H9 (cell line): ENCODE results near the gene VASH2. TPM values are rescaled to one million over a fixed set of nuclear protein-coding genes. Genes with fewer than 3 reads are reported as not detected.
"Not testable (repeated sequence)": the region's sequence is repeated elsewhere in the genome, so short reads cannot be mapped to it uniquely, and the experiment has no call there.

Source experiments
- DNase-seq: peaks from one replicate; pipeline ENCODE4 v3.0.0-alpha.2; 2017
- H2AFZ ChIP-seq: one replicate; pipeline ENCODE4 v1.6.1; 2013; ENCODE audit warnings: mild to moderate bottlenecking, low read length, control low read depth, moderate library complexity
- H2AK5ac ChIP-seq: 2 replicates; pipeline ENCODE4 v1.6.1; 2013; ENCODE audit warnings: low read length, control low read depth, mixed read lengths; ENCODE audit not compliant: insufficient read length
- H2BK120ac ChIP-seq: one replicate; pipeline ENCODE4 v1.6.1; 2013; ENCODE audit warnings: low read depth, mild to moderate bottlenecking, low read length, control low read depth, inconsistent platforms; ENCODE audit not compliant: poor library complexity, severe bottlenecking
- H2BK12ac ChIP-seq: 2 replicates; pipeline ENCODE4 v1.6.1; 2013; ENCODE audit warnings: low read length, control low read depth, mixed read lengths, low read depth; ENCODE audit not compliant: insufficient read length
- H2BK15ac ChIP-seq: 2 replicates; pipeline ENCODE4 v1.6.1; 2013; ENCODE audit warnings: low read depth, low read length, control low read depth
- H2BK20ac ChIP-seq: one replicate; pipeline ENCODE4 v1.6.1; 2013; ENCODE audit warnings: low read depth, mild to moderate bottlenecking, low read length, control low read depth, inconsistent platforms; ENCODE audit not compliant: poor library complexity, severe bottlenecking
- H2BK5ac ChIP-seq: 2 replicates; pipeline ENCODE4 v1.6.1; 2013; ENCODE audit warnings: low read length, control low read depth, mixed read lengths; ENCODE audit not compliant: insufficient read length
- H3K14ac ChIP-seq: 2 replicates; pipeline ENCODE4 v1.6.1; 2013; ENCODE audit warnings: low read length, control low read depth; ENCODE audit not compliant: insufficient read depth
- H3K18ac ChIP-seq: 2 replicates; pipeline ENCODE4 v1.6.1; 2013; ENCODE audit warnings: low read depth, mild to moderate bottlenecking, mixed read lengths, low read length, control low read depth; ENCODE audit not compliant: insufficient read length
- H3K23ac ChIP-seq: 2 replicates; pipeline ENCODE4 v1.6.1; 2013; ENCODE audit warnings: low read length, control low read depth, mixed read lengths, low read depth; ENCODE audit not compliant: insufficient read length
- H3K23me2 ChIP-seq: 2 replicates; pipeline ENCODE4 v1.6.1; 2013; ENCODE audit warnings: low read depth, mild to moderate bottlenecking, mixed read lengths, low read length, control low read depth; ENCODE audit not compliant: insufficient read length, poor library complexity, severe bottlenecking
- H3K27ac ChIP-seq: 2 replicates; pipeline ENCODE4 v1.5.1; 2013; ENCODE audit warnings: low read length, control low read depth, mixed read lengths, low read depth; ENCODE audit not compliant: insufficient read length
- H3K27me3 ChIP-seq: 2 replicates; pipeline ENCODE4 v1.6.1; 2013; ENCODE audit warnings: low read length, control low read depth, inconsistent platforms; ENCODE audit not compliant: insufficient read depth
- H3K4ac ChIP-seq: 2 replicates; pipeline ENCODE4 v1.6.1; 2013; ENCODE audit warnings: low read depth, mild to moderate bottlenecking, control low read depth, inconsistent platforms, low read length, moderate library complexity
- H3K4me1 ChIP-seq: 2 replicates; pipeline ENCODE4 v1.6.1; 2013; ENCODE audit warnings: low read length, control low read depth, inconsistent platforms; ENCODE audit not compliant: insufficient read depth
- H3K4me2 ChIP-seq: 2 replicates; pipeline ENCODE4 v1.6.1; 2013; ENCODE audit warnings: low read length, control low read depth, mixed read lengths; ENCODE audit not compliant: insufficient read length, insufficient read depth
- H3K56ac ChIP-seq: 2 replicates; pipeline ENCODE4 v1.6.1; 2013; ENCODE audit warnings: low read depth, mild to moderate bottlenecking, mixed read lengths, low read length, control low read depth; ENCODE audit not compliant: insufficient read length
- H3K79me1 ChIP-seq: 2 replicates; pipeline ENCODE4 v1.6.1; 2013; ENCODE audit warnings: low read depth, mild to moderate bottlenecking, moderate library complexity, low read length, control low read depth, inconsistent platforms; ENCODE audit not compliant: insufficient read depth, poor library complexity, severe bottlenecking
- H3K79me2 ChIP-seq: 2 replicates; pipeline ENCODE4 v1.6.1; 2013; ENCODE audit warnings: low read length, control low read depth, inconsistent platforms; ENCODE audit not compliant: insufficient read depth
- H3K9ac ChIP-seq: 2 replicates; pipeline ENCODE4 v1.6.1; 2013; ENCODE audit warnings: low read length, control low read depth, mixed read lengths; ENCODE audit not compliant: insufficient read length; ENCODE audit errors: extremely low read depth
- H3K9me3 ChIP-seq: one replicate; pipeline ENCODE4 v1.6.1; 2013; ENCODE audit warnings: low read depth, low read length, inconsistent platforms; ENCODE audit not compliant: control insufficient read depth
- H3T11ph ChIP-seq: one replicate; pipeline ENCODE4 v1.6.1; 2013; ENCODE audit warnings: mild to moderate bottlenecking, low read length, control low read depth, inconsistent platforms
- H4K20me1 ChIP-seq: one replicate; pipeline ENCODE4 v1.6.1; 2013; ENCODE audit not compliant: control insufficient read depth, insufficient read length, insufficient read depth
- H4K5ac ChIP-seq: 2 replicates; pipeline ENCODE4 v1.6.1; 2013; ENCODE audit warnings: low read depth, mild to moderate bottlenecking, mixed read lengths, low read length, control low read depth; ENCODE audit not compliant: insufficient read length
- H4K8ac ChIP-seq: replicated peaks from 2 replicates; pipeline ENCODE4 v1.6.1; 2013; ENCODE audit warnings: low read length, control low read depth, mixed read lengths, low read depth; ENCODE audit not compliant: insufficient read length
- H4K91ac ChIP-seq: 2 replicates; pipeline ENCODE4 v1.6.1; 2013; ENCODE audit warnings: low read depth, mild to moderate bottlenecking, moderate library complexity, mixed read lengths, low read length, control low read depth; ENCODE audit not compliant: insufficient read length
- H3K27ac Mint-ChIP-seq, 3 experiments: 2 replicates in 2 of 3; 3 replicates in 1 of 3; pipeline ENCODE4 v1.8.0; 2020 to 2021; ENCODE audit warnings: mixed read lengths in 3 of 3, mild to moderate bottlenecking in 1 of 3, moderate library complexity in 1 of 3
- H3K27me3 Mint-ChIP-seq: 2 replicates; pipeline ENCODE4 v1.8.0; 2021; ENCODE audit warnings: low read depth, mild to moderate bottlenecking, moderate library complexity, mixed read lengths
- H3K36me3 Mint-ChIP-seq, 3 experiments: 2 replicates in 2 of 3; 3 replicates in 1 of 3; pipeline ENCODE4 v1.8.0; 2020 to 2021; ENCODE audit warnings: low read depth in 3 of 3, mixed read lengths in 3 of 3; ENCODE audit not compliant: insufficient read depth in 1 of 3
- H3K4me1 Mint-ChIP-seq, 2 experiments: 2 replicates each; pipeline ENCODE4 v1.8.0; 2020; ENCODE audit warnings: mixed read lengths in 2 of 2
- H3K4me3 Mint-ChIP-seq, 2 experiments: 2 replicates in 1 of 2; 3 replicates in 1 of 2; pipeline ENCODE4 v1.8.0; 2020 to 2021; ENCODE audit warnings: mild to moderate bottlenecking in 2 of 2, mixed read lengths in 2 of 2, moderate library complexity in 1 of 2
- H3K9me3 Mint-ChIP-seq, 2 experiments: 2 replicates in 1 of 2; 3 replicates in 1 of 2; pipeline ENCODE4 v1.8.0; 2020; ENCODE audit warnings: mild to moderate bottlenecking in 2 of 2, mixed read lengths in 2 of 2, moderate library complexity in 1 of 2
- WGBS: extraction: QIAGEN DNeasy Blood & Tissue Kit; methylation state at CpG from one replicate; pipeline ENCODE4 v1.1.7; 2013; ENCODE audit warnings: missing lambda C conversion rate, low lambda C conversion rate, mixed read lengths; ENCODE audit not compliant: insufficient read length; ENCODE audit errors: extremely low coverage; 5-methylcytosine and 5-hydroxymethylcytosine counted together
- total RNA-seq: library from RNA; stranded (reverse); gene quantifications from 2 replicates; pipeline ENCODE4 v1.2.1, GENCODE V29; 2021
- TF ChIP-seq, protein P1 (sequence below): fragments of 200-600 bp; sonication (generic); conservative IDR thresholded peaks from 3 replicates; pipeline ENCODE4 v1.8.0; 2021; ENCODE audit warnings: antibody characterized with exemption, mild to moderate bottlenecking

VASH2 gene
- total RNA-seq, 1 experiment from 2014 or later, result 76.1 TPM

DNA sequence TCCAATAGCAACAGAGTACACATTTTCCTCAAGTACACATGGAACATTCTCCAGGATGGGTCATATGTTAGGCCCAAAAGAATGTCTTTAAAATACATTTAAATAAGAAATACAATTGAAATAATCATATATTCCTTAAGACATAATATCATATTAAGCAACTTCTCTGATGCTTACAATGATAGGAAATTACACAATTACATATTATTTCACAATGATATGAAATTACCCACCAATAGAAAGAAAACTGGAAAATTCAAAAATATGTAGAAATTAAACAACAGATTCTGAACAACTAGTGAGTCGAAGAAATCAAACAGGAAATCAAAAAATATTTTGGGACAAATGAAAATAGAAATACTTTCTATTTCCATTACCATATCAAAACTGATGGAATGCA lies 46.7 kb upstream of the VASH2 start:
- H3K27ac ChIP-seq, result no peak overlapping the region
- no peak overlapping the region for H2BK120ac ChIP-seq
- no peak overlapping the region for H3K56ac ChIP-seq
- H3T11ph ChIP-seq, result no peak overlapping the region
- no peak overlapping the region for H2BK5ac ChIP-seq
- no peaks in the 10 kb centered on the region for H3K79me1 ChIP-seq
- no peak overlapping the region for H3K4ac ChIP-seq
- H3K23me2 ChIP-seq, result no peaks in the 10 kb centered on the region
- no peak overlapping the region for H2BK20ac ChIP-seq
- TF ChIP-seq, protein P1, sequence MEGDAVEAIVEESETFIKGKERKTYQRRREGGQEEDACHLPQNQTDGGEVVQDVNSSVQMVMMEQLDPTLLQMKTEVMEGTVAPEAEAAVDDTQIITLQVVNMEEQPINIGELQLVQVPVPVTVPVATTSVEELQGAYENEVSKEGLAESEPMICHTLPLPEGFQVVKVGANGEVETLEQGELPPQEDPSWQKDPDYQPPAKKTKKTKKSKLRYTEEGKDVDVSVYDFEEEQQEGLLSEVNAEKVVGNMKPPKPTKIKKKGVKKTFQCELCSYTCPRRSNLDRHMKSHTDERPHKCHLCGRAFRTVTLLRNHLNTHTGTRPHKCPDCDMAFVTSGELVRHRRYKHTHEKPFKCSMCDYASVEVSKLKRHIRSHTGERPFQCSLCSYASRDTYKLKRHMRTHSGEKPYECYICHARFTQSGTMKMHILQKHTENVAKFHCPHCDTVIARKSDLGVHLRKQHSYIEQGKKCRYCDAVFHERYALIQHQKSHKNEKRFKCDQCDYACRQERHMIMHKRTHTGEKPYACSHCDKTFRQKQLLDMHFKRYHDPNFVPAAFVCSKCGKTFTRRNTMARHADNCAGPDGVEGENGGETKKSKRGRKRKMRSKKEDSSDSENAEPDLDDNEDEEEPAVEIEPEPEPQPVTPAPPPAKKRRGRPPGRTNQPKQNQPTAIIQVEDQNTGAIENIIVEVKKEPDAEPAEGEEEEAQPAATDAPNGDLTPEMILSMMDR, result no peak
- H2BK15ac ChIP-seq, result no peak overlapping the region
- H3K4me1 ChIP-seq, result peaks cover 7% of the 10 kb centered on the region; the same call in 1 of the 2 replicates
- H4K20me1 ChIP-seq, result no peaks in the 10 kb centered on the region
- Mint-ChIP-seq H3K4me1 (peaks cover 42 to 58% of the 10 kb centered on the region in 2 experiments), H3K9me3 (peaks cover 61 to 65% of the 10 kb centered on the region in 2 experiments), H3K27ac (peak overlapping the region in 1 of 3 experiments; percentile 22; a peak in 1 of 7 replicates), H3K27me3 (no peaks in the 10 kb centered on the region), H3K36me3 (peaks cover 80 to 93% (median 84%) of the 10 kb centered on the region in 3 experiments), H3K4me3 (no peak overlapping the region)
- no peak overlapping the region for H2BK12ac ChIP-seq
- H3K27me3 ChIP-seq, result no peaks in the 10 kb centered on the region
- H3K14ac ChIP-seq, result no peak overlapping the region
- H3K23ac ChIP-seq, result no peak overlapping the region
- no peak overlapping the region for H3K9ac ChIP-seq
- no peak overlapping the region for H4K91ac ChIP-seq
- no peak overlapping the region for H2AK5ac ChIP-seq
- H4K8ac ChIP-seq, result no peak overlapping the region
- no peaks in the 10 kb centered on the region for H3K9me3 ChIP-seq
- no peak overlapping the region for H3K4me2 ChIP-seq
- WGBS, result no CpG with 5 or more reads among the region's 1 CpG
- H3K18ac ChIP-seq, result no peak overlapping the region
- DNase-seq, result no peak
- no peak overlapping the region for H2AFZ ChIP-seq
- H3K79me2 ChIP-seq, result peaks cover 21% of the 10 kb centered on the region; the same call in 1 of the 2 replicates
- no peak overlapping the region for H4K5ac ChIP-seq

DNA sequence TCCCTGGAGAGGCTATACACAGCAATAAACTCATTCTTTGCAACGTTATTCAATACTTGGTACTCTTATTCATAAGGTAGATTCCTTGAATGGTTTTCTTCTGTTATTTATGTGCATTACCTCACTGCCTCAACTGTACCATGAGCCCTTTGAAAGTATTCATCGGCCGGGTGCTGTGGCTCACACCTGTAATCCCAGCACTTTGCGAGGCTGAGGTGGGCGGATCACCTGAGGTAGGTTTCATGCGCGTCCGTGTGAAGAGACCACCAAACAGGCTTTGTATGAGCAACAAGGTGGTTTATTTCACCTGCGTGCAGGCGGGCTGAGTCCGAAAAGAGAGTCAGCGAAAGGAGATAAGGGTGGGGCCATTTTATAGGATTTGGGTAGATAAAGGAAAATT lies 42.3 kb upstream of the VASH2 start:
- not testable (repeated sequence) for H2BK12ac ChIP-seq, H3K23ac ChIP-seq, H3K18ac ChIP-seq, H3K79me1 ChIP-seq, H2AK5ac ChIP-seq, H3K23me2 ChIP-seq, H4K5ac ChIP-seq, H3K14ac ChIP-seq, H2BK20ac ChIP-seq, H4K91ac ChIP-seq, H3T11ph ChIP-seq, H3K9me3 ChIP-seq, H3K27me3 Mint-ChIP-seq, H4K8ac ChIP-seq, H3K4me2 ChIP-seq, H3K9ac ChIP-seq, H2AFZ ChIP-seq, H4K20me1 ChIP-seq, H3K4me1 ChIP-seq, H2BK15ac ChIP-seq, H3K4ac ChIP-seq, H3K56ac ChIP-seq, H3K27me3 ChIP-seq
- no CpG with 5 or more reads among the region's 12 CpGs for WGBS
- Mint-ChIP-seq H3K9me3 (peaks cover 30 to 39% of the 10 kb centered on the region in 2 experiments), H3K4me3 (peak overlapping the region; percentile 17 to 63; a peak in 4 of 5 replicates), H3K27ac (peak overlapping the region; percentile 97 to 100 (median 99)), H3K4me1 (peaks cover 53 to 69% of the 10 kb centered on the region in 2 experiments), H3K36me3 (peaks cover 50 to 69% (median 56%) of the 10 kb centered on the region in 3 experiments)
- Histone ChIP-seq H3K27ac (peak overlapping the region; percentile 70), H2BK5ac (peak overlapping the region; percentile 80), H3K79me2 (peaks cover 21% of the 10 kb centered on the region; the same call in 1 of the 2 replicates), H2BK120ac (peak overlapping the region; percentile 10)
- DNase-seq, result peak; percentile 60
